Measurements from ENCODE around the gene DPY30. TPM values are rescaled to one million over a fixed set of nuclear protein-coding genes. Genes with fewer than 3 reads are reported as not detected.

Gene DPY30
- 59.8 and 63.9 TPM in 2 replicates for total RNA-seq

DNA sequence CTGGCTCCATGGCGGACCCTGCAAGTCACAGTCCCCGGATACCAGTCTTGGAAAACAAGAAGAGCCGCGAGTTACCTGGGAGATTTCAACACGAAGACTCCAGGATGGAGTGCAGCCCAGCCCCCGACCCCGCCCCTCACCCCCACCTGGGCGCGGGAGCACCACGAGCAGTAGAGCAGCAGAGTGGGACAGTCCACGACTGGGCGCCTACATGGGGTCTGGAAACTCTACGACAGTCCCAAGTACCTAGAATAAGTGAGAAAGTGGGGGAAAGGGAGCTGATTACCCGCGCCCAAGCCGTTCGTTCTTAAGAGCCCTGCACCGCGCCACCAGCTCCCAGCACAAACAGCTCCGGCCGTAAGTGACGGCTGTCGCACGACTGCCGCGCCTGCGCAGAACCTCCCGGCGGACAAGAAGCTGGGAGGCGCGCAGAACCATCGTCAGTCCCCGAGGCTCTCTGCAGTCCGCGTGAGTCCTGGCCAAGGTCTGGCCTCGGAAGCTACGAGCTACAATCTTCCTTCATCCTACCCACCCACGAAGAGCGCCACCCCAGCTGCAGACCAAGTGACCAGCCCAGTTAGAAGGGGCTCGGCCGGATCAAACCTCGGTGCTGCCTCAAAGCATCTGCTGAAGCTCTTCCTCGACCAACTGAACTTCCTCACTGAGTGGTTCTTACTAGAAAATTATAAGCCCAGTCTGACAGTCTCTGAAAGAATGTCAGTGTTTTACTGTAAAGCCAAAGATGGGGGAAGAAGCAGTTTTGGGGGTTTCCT, at the start of gene DPY30:
Gene DPY30, minus strand, starts transcription at position 359 of the 773 bp plus-strand sequence. Its CDS starts 349 bp downstream, at position 10.

GRCh38 chr2:32063310-32064020, 23.9 kb upstream of the DPY30 start, which contains the start of gene SPAST:
Gene SPAST (plus strand): TSS chr2:32063556. CDS start chr2:32063832, 276 bp downstream.

GRCh38 chr2:32010670-32011484, 28.7 kb downstream of the DPY30 start, which contains the start of gene MEMO1:
Gene MEMO1 (minus strand): TSS chr2:32011008. CDS start chr2:32010247, 761 bp downstream.

Other genes with a start within 250 kb of the DPY30 start
- gene MEMO1, start 28.8 kb downstream of the DPY30 start, total RNA-seq: 41.2 and 50.9 TPM in 2 replicates
- 9.9 and 17.0 TPM in 2 replicates for gene SPAST, start 23.8 kb upstream of the DPY30 start, total RNA-seq
- 18.6 and 20.4 TPM in 2 replicates for gene SLC30A6, start 126.1 kb upstream of the DPY30 start, total RNA-seq
- gene NLRC4, start 225.1 kb upstream of the DPY30 start, total RNA-seq: not detected in 2 replicates
- gene YIPF4, start 238.1 kb upstream of the DPY30 start, total RNA-seq: 23.5 and 37.9 TPM in 2 replicates